A549 (cell line): ENCODE results near the gene ZFP57. TPM values are rescaled to one million over a fixed set of nuclear protein-coding genes. Genes with fewer than 3 reads are reported as not detected.

ENCODE experiments used
- ATAC-seq, 2 experiments: fragments of 200-7000 bp in 1 of 2; fragments of >200 bp in 1 of 2; cut with Nextera tagmentation in 1 of 2; cut with Tn5 transposase in 1 of 2; 3 replicates each; pipeline versions ENCODE4 v1.8.0 to v1.9.1; 2018 to 2020; ENCODE audit warnings: mild to moderate bottlenecking in 1 of 2, moderate library complexity in 1 of 2
- CTCF ChIA-PET: fragments of 300-600 bp; sonication (Branson Sonifier 250); formaldehyde crosslinking; extraction: SDS; loops from one replicate; lab custom pipeline; 2021; ENCODE audit warnings: antibody characterized with exemption, inconsistent platforms; lab: Yijun Ruan, JAX
- POLR2A ChIA-PET: fragments of 350-600 bp; formaldehyde crosslinking; extraction: SDS; loops from one replicate; lab custom pipeline; 2021; ENCODE audit warnings: antibody characterized with exemption, inconsistent platforms; lab: Yijun Ruan, JAX
- DNase-seq, 2 experiments: peaks; one replicate each; pipeline versions ENCODE4 v3.0.0 to v3.0.0-alpha.2; 2011 to 2016; ENCODE audit warnings: low read depth in 1 of 2, low spot score in 1 of 2
- FAIRE-seq: peaks from 2 replicates; lab custom pipeline; 2011; peaks lifted over from hg19 to GRCh38; lab: Jason Lieb, UNC
- H3K27ac ChIP-seq, 2 experiments: fragments of >200 bp; sonication (Bioruptor Twin); formaldehyde crosslinking; 3 replicates each; pipeline ENCODE4 v1.5.1; 2016 to 2017
- H3K4me1 ChIP-seq: fragments of >200 bp; sonication (Bioruptor Twin); formaldehyde crosslinking; 3 replicates; pipeline ENCODE4 v1.6.1; 2016
- H3K4me2 ChIP-seq: fragments of >200 bp; sonication (Bioruptor Twin); formaldehyde crosslinking; 3 replicates; pipeline ENCODE4 v1.6.1; 2016
- H3K4me3 ChIP-seq: fragments of >200 bp; sonication (Bioruptor Twin); formaldehyde crosslinking; 3 replicates; pipeline ENCODE4 v1.5.1; 2016
- H3K9me3 ChIP-seq: fragments of >200 bp; sonication (Bioruptor Twin); formaldehyde crosslinking; 3 replicates; pipeline ENCODE4 v1.6.1; 2016
- CEBPB ChIP-seq, 2 experiments: fragments of >200 bp in 1 of 2; sonication (Bioruptor Twin) in 1 of 2; formaldehyde crosslinking in 1 of 2; IDR thresholded peaks; 2 replicates each; pipeline ENCODE4 v1.6.1; 2012 to 2016
- CHD2 ChIP-seq: fragments of 150-350 bp; IDR thresholded peaks from 2 replicates; pipeline ENCODE4 v1.6.1; 2014; ENCODE audit warnings: low read length; ENCODE audit not compliant: partially characterized antibody
- ESRRA ChIP-seq: fragments of 150-350 bp; IDR thresholded peaks from 2 replicates; pipeline ENCODE4 v1.6.1; 2014; ENCODE audit warnings: mild to moderate bottlenecking, low read length, borderline replicate concordance
- HOXB5 ChIP-seq: fragments of 250-450 bp; sonication (Bioruptor Pico); IDR thresholded peaks from 2 replicates; pipeline ENCODE4 v1.5.0; 2020; ENCODE audit warnings: mild to moderate bottlenecking, moderate library complexity
- JUN ChIP-seq, 2 experiments: fragments of >200 bp; sonication (Bioruptor Twin); formaldehyde crosslinking; IDR thresholded peaks; 2 replicates in 1 of 2; 3 replicates in 1 of 2; pipeline ENCODE4 v1.6.1; 2016 to 2017
- KDM5A ChIP-seq: fragments of 200-600 bp; sonication (generic); IDR thresholded peaks from 2 replicates; pipeline ENCODE4 v1.6.1; 2016; ENCODE audit warnings: antibody characterized with exemption, mild to moderate bottlenecking
- NFE2L2 ChIP-seq: fragments of 150-350 bp; conservative IDR thresholded peaks from 2 replicates; pipeline ENCODE4 v1.6.1; 2014; ENCODE audit warnings: low read length
- PHF8 ChIP-seq: fragments of 200-600 bp; sonication (generic); IDR thresholded peaks from 2 replicates; pipeline ENCODE4 v1.6.1; 2016; ENCODE audit warnings: low read depth, mild to moderate bottlenecking, antibody characterized with exemption, moderate library complexity, borderline replicate concordance
- POLR2A ChIP-seq: IDR thresholded peaks from 2 replicates; pipeline ENCODE4 v1.6.1; 2012; ENCODE audit warnings: mild to moderate bottlenecking, low read length
- RAD21 ChIP-seq, 2 experiments: fragments of >200 bp in 1 of 2; sonication (Bioruptor Twin) in 1 of 2; formaldehyde crosslinking in 1 of 2; IDR thresholded peaks in 1 of 2; conservative IDR thresholded peaks in 1 of 2; 2 replicates in 1 of 2; 3 replicates in 1 of 2; pipeline ENCODE4 v1.6.1; 2012 to 2018; ENCODE audit warnings: inconsistent platforms in 1 of 2
- RCOR1 ChIP-seq: fragments of 150-350 bp; IDR thresholded peaks from 2 replicates; pipeline ENCODE4 v1.6.1; 2014; ENCODE audit warnings: antibody characterized with exemption, low read length, low read depth
- RFX5 ChIP-seq: fragments of 450-650 bp; IDR thresholded peaks from 2 replicates; pipeline ENCODE4 v1.7.1; 2014; ENCODE audit warnings: antibody characterized with exemption, mild to moderate bottlenecking, moderate library complexity
- SMC3 ChIP-seq: fragments of >200 bp; sonication (Bioruptor Twin); formaldehyde crosslinking; IDR thresholded peaks from 3 replicates; pipeline ENCODE4 v1.6.1; 2018; ENCODE audit warnings: inconsistent platforms
- SREBF2 ChIP-seq: fragments of 450-650 bp; IDR thresholded peaks from 2 replicates; pipeline ENCODE4 v1.6.1; 2014; ENCODE audit warnings: mild to moderate bottlenecking, moderate library complexity
- WGBS: methylation state at CpG from one replicate; pipeline ENCODE4 v1.1.6; 2017; ENCODE audit errors: missing lambda C conversion rate; 5-methylcytosine and 5-hydroxymethylcytosine counted together
- polyA plus RNA-seq, 4 experiments: library from polyadenylated mRNA; depleted of rRNA in 3 of 4; stranded (reverse); fragments of >200 nt; fragmentation: RNase III in 1 of 4; extraction: RNeasy Plus Mini Kit Qiagen cat#74134 plus additional on column Dnase treatment in 1 of 4; gene quantifications; 2 replicates in 3 of 4; 3 replicates in 1 of 4; pipeline ENCODE4 v1.2.3, GENCODE V29; 2011 to 2017
- TF ChIP-seq, protein P1 (sequence below): fragments of >200 bp; sonication (Bioruptor Twin); formaldehyde crosslinking; IDR thresholded peaks from 3 replicates; pipeline ENCODE4 v1.6.1; 2016
- TF ChIP-seq, protein P2 (sequence below): fragments of >200 bp; sonication (Bioruptor Twin); formaldehyde crosslinking; IDR thresholded peaks from 3 replicates; pipeline ENCODE4 v1.5.1; 2016

The ZFP57 gene
- polyA plus RNA-seq, 2 of the 4 experiments (the other 2 are of a cell fraction): 0.08 TPM; not detected in 1

DNA sequence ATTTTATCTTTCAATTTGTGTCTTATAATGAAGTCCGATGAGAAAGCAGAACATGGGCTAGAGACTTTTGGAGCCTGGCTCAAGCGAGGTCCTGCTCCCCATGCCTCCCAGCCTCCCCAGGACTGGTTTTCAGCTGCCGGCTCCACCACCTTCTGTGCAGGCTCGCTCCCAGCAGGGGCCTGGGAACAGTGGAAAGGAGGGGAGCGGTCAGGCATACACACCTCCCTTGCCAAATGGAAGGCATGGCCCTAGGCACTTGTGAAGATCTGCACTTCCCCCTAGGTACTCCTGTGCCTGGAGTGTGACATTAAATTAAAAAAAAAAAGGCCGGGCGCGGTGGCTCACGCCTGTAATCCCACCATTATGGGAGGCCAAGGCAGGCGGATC is 28.8 kb downstream of the ZFP57 start:
- TF ChIP-seq RFX5 (no peak), CEBPB (IDR thresholded peaks at IDR 0.05) (no peak), ESRRA (no peak), CHD2 (no peak), HOXB5 (CRISPR knock-in tag) (no peak), KDM5A (no peak)
- ChIA-PET CTCF (interaction anchor here (0.7 to 12.2 kb wide), 6 partner anchors 12 to 36 kb away, joined by 3 to 183 read pairs (median 14); partner anchors contain the start of gene GABBR1), POLR2A (no interaction called here)
- Histone ChIP-seq H3K4me3 (no peak overlapping the region), H3K27ac (no peak overlapping the region), H3K9me3 (no peaks in the 10 kb centered on the region), H3K4me1 (no peaks in the 10 kb centered on the region), H3K4me2 (no peak overlapping the region)
- WGBS: 82% methylated on average over 7 of the region's 10 CpGs
- DNase-seq (no peak), ATAC-seq (no peak), FAIRE-seq (no peak)

DNA sequence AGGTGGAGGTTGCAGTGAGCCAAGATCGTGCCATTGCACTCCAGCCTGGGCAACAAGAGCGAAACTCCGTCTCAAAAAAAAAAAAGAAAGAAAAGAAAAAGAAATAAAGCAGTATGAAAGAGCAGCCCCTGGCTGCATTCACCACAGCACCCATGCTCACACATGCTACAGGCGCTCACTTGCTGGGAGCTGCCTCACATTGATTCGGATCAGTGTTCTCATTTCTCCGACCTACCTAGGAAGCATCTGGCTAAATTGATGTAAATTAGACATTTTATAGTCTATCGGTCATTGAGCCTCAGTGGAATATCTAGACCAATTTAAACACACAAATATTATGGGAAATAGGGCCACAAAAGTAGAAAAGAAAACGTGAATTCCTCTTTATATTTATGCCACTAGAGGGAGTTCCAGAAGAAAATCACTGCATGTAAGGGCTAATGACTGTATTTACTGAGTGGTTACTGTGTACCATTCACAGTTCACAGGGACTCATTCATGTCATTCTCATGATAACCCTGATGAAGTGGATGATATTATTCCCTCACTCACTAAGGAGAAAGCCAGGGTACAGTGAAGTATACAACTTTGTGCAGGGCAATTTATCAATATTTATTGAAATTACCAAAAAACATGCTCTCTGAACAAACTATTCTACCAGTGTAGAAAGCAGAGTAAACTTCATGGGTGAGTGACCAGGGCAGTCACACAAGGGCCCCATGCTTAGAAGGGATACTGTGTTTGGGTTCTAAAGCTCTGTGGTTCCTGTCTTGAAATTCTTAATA is 29.3 kb downstream of the ZFP57 start:
- Histone ChIP-seq H3K4me1 (no peaks in the 10 kb centered on the region), H3K4me2 (no peak overlapping the region), H3K9me3 (no peaks in the 10 kb centered on the region), H3K4me3 (no peak overlapping the region), H3K27ac (no peak overlapping the region)
- POLR2A ChIA-PET: no interaction called here
- CTCF ChIA-PET: interaction anchor here (0.7 to 12.2 kb wide), 11 partner anchors 9 to 101 kb away, joined by 3 to 183 read pairs (median 5); partner anchors contain the start of gene GABBR1
- no peak for FAIRE-seq
- TF ChIP-seq, protein P1, sequence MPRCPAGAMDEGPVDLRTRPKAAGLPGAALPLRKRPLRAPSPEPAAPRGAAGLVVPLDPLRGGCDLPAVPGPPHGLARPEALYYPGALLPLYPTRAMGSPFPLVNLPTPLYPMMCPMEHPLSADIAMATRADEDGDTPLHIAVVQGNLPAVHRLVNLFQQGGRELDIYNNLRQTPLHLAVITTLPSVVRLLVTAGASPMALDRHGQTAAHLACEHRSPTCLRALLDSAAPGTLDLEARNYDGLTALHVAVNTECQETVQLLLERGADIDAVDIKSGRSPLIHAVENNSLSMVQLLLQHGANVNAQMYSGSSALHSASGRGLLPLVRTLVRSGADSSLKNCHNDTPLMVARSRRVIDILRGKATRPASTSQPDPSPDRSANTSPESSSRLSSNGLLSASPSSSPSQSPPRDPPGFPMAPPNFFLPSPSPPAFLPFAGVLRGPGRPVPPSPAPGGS: no peak
- TF ChIP-seq KDM5A: no peak
- TF ChIP-seq RAD21 (conservative IDR thresholded peaks at IDR 0.05 in 1 of 2, IDR thresholded peaks at IDR 0.05 in 1 of 2): no peak
- no peak for TF ChIP-seq RCOR1
- TF ChIP-seq, protein P2, sequence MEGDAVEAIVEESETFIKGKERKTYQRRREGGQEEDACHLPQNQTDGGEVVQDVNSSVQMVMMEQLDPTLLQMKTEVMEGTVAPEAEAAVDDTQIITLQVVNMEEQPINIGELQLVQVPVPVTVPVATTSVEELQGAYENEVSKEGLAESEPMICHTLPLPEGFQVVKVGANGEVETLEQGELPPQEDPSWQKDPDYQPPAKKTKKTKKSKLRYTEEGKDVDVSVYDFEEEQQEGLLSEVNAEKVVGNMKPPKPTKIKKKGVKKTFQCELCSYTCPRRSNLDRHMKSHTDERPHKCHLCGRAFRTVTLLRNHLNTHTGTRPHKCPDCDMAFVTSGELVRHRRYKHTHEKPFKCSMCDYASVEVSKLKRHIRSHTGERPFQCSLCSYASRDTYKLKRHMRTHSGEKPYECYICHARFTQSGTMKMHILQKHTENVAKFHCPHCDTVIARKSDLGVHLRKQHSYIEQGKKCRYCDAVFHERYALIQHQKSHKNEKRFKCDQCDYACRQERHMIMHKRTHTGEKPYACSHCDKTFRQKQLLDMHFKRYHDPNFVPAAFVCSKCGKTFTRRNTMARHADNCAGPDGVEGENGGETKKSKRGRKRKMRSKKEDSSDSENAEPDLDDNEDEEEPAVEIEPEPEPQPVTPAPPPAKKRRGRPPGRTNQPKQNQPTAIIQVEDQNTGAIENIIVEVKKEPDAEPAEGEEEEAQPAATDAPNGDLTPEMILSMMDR: peak; percentile 54
- TF ChIP-seq SMC3: no peak
- TF ChIP-seq, all 56 proteins: peak for 1
- ATAC-seq (peak; percentile 31 to 50; a peak in 3 of 6 replicates), DNase-seq (peak; percentile 40 to 51)
- WGBS: 41% methylated on average over 8 of the region's 8 CpGs

DNA sequence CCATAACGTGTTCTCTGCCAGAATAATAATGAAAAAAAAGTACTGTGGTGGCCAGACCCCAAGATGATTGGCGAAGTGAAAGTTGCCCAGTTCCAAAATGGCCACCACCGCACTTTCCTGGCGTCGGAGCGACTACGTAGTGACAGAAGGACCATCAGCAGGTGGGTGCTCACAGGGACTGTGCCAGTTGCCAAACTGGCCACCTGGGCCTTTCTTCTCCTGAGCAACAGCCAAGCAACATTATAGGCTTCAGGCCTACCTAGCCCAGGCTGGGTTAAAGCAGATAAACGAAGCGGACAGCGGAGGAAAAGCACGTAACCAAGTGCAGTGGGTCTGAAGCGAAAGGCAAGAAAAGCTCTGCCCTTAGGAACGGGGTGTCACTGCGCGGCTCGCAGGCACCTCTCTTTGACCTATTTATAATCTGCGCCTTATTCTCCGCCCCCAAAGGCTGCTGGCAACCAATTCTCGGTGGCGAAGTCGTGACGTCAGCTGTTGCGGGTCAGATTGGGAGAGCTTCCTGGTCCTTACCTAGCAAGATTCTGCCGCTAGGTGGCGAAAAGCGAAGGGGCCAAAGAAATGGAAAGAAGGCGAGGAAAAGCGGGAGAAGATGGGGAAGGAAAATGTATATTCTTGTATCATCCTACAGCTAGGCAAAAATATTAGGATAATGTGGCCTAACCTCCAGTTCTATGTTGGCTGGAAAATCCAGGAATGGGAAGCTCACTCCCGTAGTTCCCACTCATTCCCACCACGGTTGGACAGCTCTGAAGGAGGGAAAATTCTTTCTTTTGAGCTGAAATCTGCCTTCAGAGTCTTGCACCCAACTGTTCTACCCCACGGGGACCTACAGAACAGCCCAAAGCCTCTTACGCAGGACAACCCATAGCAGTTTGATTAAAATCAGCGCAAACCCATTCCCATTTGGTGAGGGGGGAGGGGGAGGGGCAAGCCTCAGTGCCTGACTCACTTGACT is 31.0 kb downstream of the ZFP57 start:
- DNase-seq (peak; percentile 94 to 95), FAIRE-seq (no peak), ATAC-seq (peak; percentile 93 to 94)
- Histone ChIP-seq H3K27ac (peak overlapping the region; percentile 71 to 87), H3K4me2 (peak overlapping the region; percentile 83), H3K4me1 (no peaks in the 10 kb centered on the region), H3K4me3 (peak overlapping the region; percentile 48), H3K9me3 (no peaks in the 10 kb centered on the region)
- no peak for TF ChIP-seq SREBF2
- TF ChIP-seq, protein P2: peak; percentile 64
- no peak for TF ChIP-seq NFE2L2
- peak; percentile 57 for TF ChIP-seq POLR2A
- peak; percentile 30; the same call in 1 of the 2 replicates for TF ChIP-seq PHF8
- TF ChIP-seq JUN (IDR thresholded peaks at IDR 0.05): peak in 1 of 2 experiments; percentile 34; a peak in 1 of 5 replicates
- TF ChIP-seq, protein P1: 0 out of 3 replicates have a peak, but pooled peaks have one; percentile 37
- peak; percentile 99 for TF ChIP-seq RFX5
- ChIA-PET POLR2A (interaction anchor here (0.6 to 1.3 kb wide), 6 partner anchors 17 to 411 kb away, joined by 3 to 13 read pairs (median 3); partner anchors contain the start of genes GABBR1 and POLR1H), CTCF (interaction anchor here (0.8 to 12.2 kb wide), 20 partner anchors 11 to 809 kb away, joined by 3 to 183 read pairs (median 4); partner anchors contain the start of gene GABBR1)
- 2% methylated on average over 32 of the region's 33 CpGs for WGBS
